ENCODE data around the gene WDFY3.

DNA sequence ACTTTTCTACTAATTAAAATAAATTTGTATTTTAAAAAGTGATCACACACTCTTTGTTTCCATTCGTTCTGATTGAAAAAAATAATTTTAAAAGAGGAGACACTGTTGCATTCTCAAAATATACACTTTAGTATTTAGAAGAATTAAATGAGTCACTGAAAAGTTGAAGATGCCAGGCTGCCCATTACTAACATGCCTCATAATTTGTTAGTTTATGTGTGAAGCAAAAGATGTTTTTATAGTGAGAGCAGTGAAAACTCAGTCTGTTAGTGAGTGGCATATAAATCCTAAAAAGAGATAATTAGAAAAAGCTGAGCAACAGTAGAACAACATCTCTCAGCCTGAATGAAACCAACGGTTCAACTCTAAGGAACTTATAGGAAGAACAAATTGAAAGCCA lies 240.1 kb downstream of the WDFY3 start:
- TF ChIP-seq POLR2AphosphoS5 (IDR thresholded peaks at IDR 0.05) = no peak
- TF ChIP-seq POLR2A (IDR thresholded peaks at IDR 0.05) = no peak

Measured in sigmoid colon (tissue), 4 donors.